ENCODE measurements around the gene OPN4.

Gene OPN4

GRCh38 chr10:86648704-86649427, 5.5 kb upstream of the OPN4 start:
- no peak for DNase-seq

GRCh38 chr10:86649471-86650150, 4.7 kb upstream of the OPN4 start:
- no peak for DNase-seq

GRCh38 chr10:86650151-86650550, 4.2 kb upstream of the OPN4 start:
- DNase-seq, result no peak

- DNase-seq, result no peak
Measured at GRCh38 chr10:86651021-86651471, 3.3 kb upstream of the OPN4 start.

GRCh38 chr10:86651631-86652331, 2.6 kb upstream of the OPN4 start:
- no peak for DNase-seq

GRCh38 chr10:86652361-86653202, 1.8 kb upstream of the OPN4 start:
- no peak for DNase-seq

GRCh38 chr10:86653379-86653778, 968 bp upstream of the OPN4 start:
- DNase-seq, result no peak

GRCh38 chr10:86653987-86654386, 360 bp upstream of the OPN4 start:
- no peak for DNase-seq

- DNase-seq, result no peak
Measured at GRCh38 chr10:86655173-86655540, 810 bp downstream of the OPN4 start.

- no peak for DNase-seq
Measured at GRCh38 chr10:86655596-86655995, 1.2 kb downstream of the OPN4 start.

GRCh38 chr10:86657011-86657395, 2.7 kb downstream of the OPN4 start:
- no peak for DNase-seq

GRCh38 chr10:86657396-86658011, 3.2 kb downstream of the OPN4 start:
- no peak for DNase-seq

GRCh38 chr10:86658261-86658741, 4.0 kb downstream of the OPN4 start:
- DNase-seq, result no peak

GRCh38 chr10:86658751-86659150, 4.4 kb downstream of the OPN4 start:
- no peak for DNase-seq

GRCh38 chr10:86659161-86659691, 4.9 kb downstream of the OPN4 start:
- no peak for DNase-seq

- no peak for DNase-seq
Measured at GRCh38 chr10:86659721-86660453, 5.5 kb downstream of the OPN4 start.

- DNase-seq, result no peak
Measured at GRCh38 chr10:86661161-86662025, 7.0 kb downstream of the OPN4 start.

- no peak for DNase-seq
Measured at GRCh38 chr10:86662186-86663045, 8.1 kb downstream of the OPN4 start.

GRCh38 chr10:86663046-86663345, 8.6 kb downstream of the OPN4 start:
- no peak for DNase-seq

All from activated CD4-positive, alpha-beta T cell treated with anti-CD3 and anti-CD28 coated beads for 1 hour (primary cell).